ENCODE results near the gene POLR2L.

The POLR2L gene

DNA sequence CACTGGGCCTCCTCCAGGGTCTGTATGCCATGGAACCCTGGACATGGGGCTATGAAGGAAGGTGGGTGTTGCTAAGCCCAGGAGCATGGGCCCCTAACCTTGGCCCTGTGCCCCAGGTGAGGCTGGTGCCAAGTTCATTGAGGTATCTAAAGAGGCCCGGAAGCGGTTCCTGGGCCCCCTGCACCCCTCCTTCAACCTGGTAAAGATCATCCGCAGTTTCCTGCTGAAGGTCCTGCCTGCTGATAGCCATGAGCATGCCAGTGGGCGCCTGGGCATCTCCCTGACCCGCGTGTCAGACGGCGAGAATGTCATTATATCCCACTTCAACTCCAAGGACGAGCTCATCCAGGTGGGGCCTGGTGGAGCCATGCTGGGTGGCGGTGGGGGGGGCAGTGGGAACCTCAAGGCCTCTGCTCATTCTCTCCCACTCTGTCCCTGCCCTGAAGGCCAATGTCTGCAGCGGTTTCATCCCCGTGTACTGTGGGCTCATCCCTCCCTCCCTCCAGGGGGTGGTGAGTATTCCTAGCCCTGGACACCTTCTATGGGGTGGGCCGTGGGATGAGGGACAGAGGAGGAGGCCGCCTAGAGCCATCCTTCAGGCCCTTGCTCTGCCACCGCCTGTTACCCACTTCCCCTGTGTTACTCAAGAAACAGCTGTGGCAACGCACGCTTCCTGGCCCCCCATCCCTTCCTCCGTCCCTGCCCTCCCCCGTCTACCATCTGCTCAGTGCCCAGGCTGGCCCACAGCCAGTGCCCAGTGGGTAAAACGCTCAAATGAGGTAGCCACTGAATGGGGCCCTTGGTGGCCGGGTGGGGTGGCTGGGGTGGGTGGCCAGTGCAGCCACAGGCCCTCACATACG, 20.6 kb downstream of the POLR2L start:
- no peak overlapping the region for H3K4me3 ChIP-seq (ENCODE audit: low read depth, low read length)
- H3K9me3 ChIP-seq (ENCODE audit: control insufficient read depth, insufficient read depth, low read depth, low read length) = no peaks in the 10 kb centered on the region
- H3K27ac ChIP-seq (ENCODE audit: low read depth, low read length) = no peak overlapping the region
- H3K36me3 ChIP-seq (ENCODE audit: control insufficient read depth, insufficient read depth, low read length) = peaks cover 16% of the 10 kb centered on the region; the same call in 1 of the 2 replicates
- peaks cover 10% of the 10 kb centered on the region for H3K4me1 ChIP-seq (ENCODE audit: control insufficient read depth, insufficient read depth, low read length)
- no peak overlapping the region for H3K9ac ChIP-seq (ENCODE audit: low read length)
- peaks cover 17% of the 10 kb centered on the region; the same call in 1 of the 2 replicates for H3K27me3 ChIP-seq (ENCODE audit: control insufficient read depth, insufficient read depth, low read length)

DNA sequence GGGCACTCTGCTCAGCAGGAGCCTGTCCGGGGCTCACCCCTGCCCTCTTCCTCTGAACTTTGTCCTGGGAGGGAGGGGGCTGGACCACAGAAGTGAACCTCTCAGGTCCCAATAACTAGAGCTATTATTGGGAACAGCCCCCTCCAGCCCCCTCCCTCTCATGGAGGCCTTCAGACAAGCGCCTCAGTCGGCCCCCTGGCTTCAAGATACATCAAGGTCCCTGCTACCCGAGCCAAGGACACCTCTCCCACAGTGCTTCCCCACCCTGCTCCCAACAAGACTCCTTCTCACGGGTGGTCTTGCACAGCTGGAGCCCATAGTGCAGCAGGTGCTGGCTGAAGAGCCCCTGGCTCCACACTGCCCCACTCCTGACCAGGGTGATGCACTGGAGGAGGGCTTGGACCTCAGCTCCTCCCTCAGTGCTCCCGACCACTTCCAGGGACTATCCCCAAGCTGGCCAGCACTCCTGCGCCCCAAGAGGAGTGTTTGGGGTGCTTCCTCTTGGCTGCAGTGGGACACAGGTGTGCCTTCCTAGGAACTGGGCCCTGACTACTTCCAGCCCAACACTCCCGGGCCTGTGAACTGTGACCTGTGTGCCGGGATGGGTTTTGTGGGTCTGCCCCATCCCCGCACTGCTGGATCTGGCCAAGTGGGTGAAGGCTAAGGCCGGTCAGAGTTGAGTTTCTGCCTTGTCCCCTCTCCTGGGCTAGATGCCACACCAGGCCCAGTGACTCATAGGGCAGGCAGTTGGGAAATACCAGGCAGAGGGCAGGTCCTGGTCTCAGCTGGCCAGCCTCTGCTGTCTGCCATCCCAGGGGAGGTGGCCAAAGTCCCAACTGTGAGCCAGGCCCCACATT, 21.4 kb downstream of the POLR2L start:
- H3K36me3 ChIP-seq (ENCODE audit: control insufficient read depth, insufficient read depth, low read length) = peaks cover 16% of the 10 kb centered on the region; the same call in 1 of the 2 replicates
- H3K9me3 ChIP-seq (ENCODE audit: control insufficient read depth, insufficient read depth, low read depth, low read length) = no peaks in the 10 kb centered on the region
- no peak overlapping the region for H3K9ac ChIP-seq (ENCODE audit: low read length)
- H3K27me3 ChIP-seq (ENCODE audit: control insufficient read depth, insufficient read depth, low read length) = peaks cover 9% of the 10 kb centered on the region; the same call in 1 of the 2 replicates
- no peak overlapping the region for H3K27ac ChIP-seq (ENCODE audit: low read depth, low read length)
- peaks cover 10% of the 10 kb centered on the region for H3K4me1 ChIP-seq (ENCODE audit: control insufficient read depth, insufficient read depth, low read length)
- peak overlapping the region; percentile 86 for H3K4me3 ChIP-seq (ENCODE audit: low read depth, low read length)

DNA sequence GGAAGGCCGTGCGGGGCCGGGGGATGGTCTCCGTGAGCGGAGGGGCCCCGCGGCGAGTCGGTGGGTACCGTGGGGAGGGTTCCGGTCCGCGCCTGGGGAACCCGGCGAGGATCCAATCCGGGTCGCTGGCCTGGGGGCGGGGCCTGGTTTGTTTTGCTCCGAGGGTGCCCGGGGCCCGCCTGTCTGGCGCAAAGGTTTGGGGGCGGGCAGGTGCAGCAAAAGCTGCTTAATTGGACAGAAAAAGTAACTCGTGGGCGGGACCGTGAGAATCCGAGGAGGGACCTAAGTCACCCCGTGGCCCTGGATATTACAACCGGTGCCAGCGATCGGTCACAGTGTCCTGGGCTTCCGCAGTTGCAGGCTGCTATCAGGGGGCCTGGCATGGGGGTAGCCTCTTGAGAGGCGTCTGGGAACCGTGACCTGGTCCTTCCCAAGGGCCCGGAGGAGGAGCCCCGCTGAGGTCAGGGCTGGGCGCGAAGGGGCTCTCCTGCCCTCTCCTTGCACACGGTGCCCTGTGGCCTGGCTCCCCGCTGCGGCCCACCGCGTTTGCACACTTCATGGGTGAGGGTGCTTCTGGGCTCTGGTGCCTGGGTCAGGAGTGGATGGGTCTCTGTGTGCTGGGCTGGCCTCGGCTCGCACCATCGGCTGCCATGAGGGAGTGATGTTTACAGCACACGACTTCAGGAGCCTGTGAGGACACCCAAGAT, 22.2 kb downstream of the POLR2L start:
- Histone ChIP-seq H3K27me3 (ENCODE audit: control insufficient read depth, insufficient read depth, low read length) (peaks cover under 1% of the 10 kb centered on the region; the same call in 1 of the 2 replicates), H3K4me1 (ENCODE audit: control insufficient read depth, insufficient read depth, low read length) (peaks cover 10% of the 10 kb centered on the region), H3K9ac (ENCODE audit: low read length) (peak overlapping the region; percentile 34), H3K27ac (ENCODE audit: low read depth, low read length) (no peak overlapping the region), H3K36me3 (ENCODE audit: control insufficient read depth, insufficient read depth, low read length) (peaks cover 16% of the 10 kb centered on the region; the same call in 1 of the 2 replicates), H3K9me3 (ENCODE audit: control insufficient read depth, insufficient read depth, low read depth, low read length) (no peaks in the 10 kb centered on the region), H3K4me3 (ENCODE audit: low read depth, low read length) (peak overlapping the region; percentile 86)

DNA sequence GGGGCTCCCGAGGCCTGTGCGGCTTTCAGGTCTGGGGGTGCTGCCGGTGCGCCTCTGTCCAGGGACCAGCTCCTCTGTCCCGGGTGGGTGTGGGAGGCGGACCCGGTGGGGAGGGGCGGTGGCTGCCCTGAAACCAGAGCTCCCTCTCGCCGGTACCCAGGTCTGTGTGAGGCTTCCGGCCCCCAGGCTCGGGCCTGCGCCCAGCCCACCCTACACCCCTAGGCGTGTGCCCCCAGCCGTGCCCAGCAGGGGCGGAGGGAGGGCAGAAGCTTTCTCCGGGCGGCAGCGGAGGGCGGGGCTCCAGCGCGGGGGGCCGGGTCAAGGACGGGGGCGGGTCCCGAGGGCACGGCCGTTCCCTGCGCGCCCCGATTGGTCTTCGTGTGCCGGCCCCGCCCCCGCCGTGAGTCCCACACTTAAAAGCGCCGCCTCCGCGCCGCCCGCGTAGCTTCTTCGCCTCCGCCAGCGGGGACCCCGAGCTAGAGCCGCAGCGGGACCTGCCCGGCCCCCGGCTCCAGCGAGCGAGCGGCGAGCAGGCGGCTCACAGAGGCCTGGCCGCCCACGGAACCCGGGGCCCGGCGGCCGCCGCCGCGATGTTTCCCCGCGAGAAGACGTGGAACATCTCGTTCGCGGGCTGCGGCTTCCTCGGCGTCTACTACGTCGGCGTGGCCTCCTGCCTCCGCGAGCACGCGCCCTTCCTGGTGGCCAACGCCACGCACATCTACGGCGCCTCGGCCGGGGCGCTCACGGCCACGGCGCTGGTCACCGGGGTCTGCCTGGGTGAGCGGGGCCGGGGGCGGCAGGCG, 23.0 kb downstream of the POLR2L start:
- Histone ChIP-seq H3K4me1 (ENCODE audit: control insufficient read depth, insufficient read depth, low read length) (peaks cover 10% of the 10 kb centered on the region), H3K27ac (ENCODE audit: low read depth, low read length) (no peak overlapping the region), H3K4me3 (ENCODE audit: low read depth, low read length) (peak overlapping the region; percentile 86), H3K9ac (ENCODE audit: low read length) (peak overlapping the region; percentile 84), H3K9me3 (ENCODE audit: control insufficient read depth, insufficient read depth, low read depth, low read length) (no peaks in the 10 kb centered on the region), H3K27me3 (ENCODE audit: control insufficient read depth, insufficient read depth, low read length) (no peaks in the 10 kb centered on the region; the same call in 1 of the 2 replicates), H3K36me3 (ENCODE audit: control insufficient read depth, insufficient read depth, low read length) (peaks cover 14% of the 10 kb centered on the region; the same call in 1 of the 2 replicates)

DNA sequence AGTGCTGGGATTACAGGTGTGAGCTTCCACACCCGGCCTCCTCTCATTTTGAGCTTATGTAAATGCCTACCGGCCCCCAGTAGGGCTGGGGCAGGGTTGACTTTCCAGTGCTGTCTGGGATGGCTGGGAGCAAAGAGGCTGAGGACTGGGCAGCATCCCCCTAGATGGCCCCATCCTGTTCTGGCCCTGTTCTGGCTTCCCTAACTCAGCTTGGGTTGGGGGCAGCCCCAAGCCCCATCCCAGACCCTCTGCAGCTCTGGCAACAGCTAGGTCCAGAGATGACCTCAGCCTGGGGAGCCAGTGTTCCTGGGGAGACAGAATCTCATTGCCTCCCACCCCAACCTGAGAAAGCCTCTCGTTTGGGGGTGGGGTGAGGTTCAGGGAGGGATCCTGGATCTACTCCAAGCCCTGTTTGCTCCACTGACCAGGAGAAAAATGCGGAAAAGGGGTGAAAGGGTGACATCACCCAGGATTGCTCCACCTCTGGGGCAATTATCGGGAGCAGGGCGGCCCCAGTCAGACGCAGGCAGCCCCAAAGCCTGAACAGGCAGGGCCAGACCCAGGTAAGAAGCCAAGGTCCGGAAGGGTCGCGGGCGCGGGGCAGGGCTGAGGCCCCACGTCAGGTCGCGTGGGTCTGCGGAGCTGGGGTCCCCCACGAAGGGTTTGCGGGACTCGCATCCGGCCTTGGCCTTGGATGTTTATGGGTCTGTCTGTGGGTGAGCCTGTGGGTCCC, 23.8 kb downstream of the POLR2L start, which contains the start of gene PNPLA2:
PNPLA2 (plus strand) TSS at position 519 of the 733 bp plus-strand sequence. CDS start 805 bp downstream, outside the sequence.
- Histone ChIP-seq H3K9me3 (ENCODE audit: control insufficient read depth, insufficient read depth, low read depth, low read length) (no peaks in the 10 kb centered on the region), H3K4me1 (ENCODE audit: control insufficient read depth, insufficient read depth, low read length) (peaks cover 10% of the 10 kb centered on the region), H3K9ac (ENCODE audit: low read length) (peak within 1 kb of the TSS; percentile 84), H3K27me3 (ENCODE audit: control insufficient read depth, insufficient read depth, low read length) (no peaks in the 10 kb centered on the region; the same call in 1 of the 2 replicates), H3K36me3 (ENCODE audit: control insufficient read depth, insufficient read depth, low read length) (peaks cover 13% of the 10 kb centered on the region), H3K4me3 (ENCODE audit: low read depth, low read length) (peak within 1 kb of the TSS; percentile 86), H3K27ac (ENCODE audit: low read depth, low read length) (no peak within 1 kb of the TSS)

DNA sequence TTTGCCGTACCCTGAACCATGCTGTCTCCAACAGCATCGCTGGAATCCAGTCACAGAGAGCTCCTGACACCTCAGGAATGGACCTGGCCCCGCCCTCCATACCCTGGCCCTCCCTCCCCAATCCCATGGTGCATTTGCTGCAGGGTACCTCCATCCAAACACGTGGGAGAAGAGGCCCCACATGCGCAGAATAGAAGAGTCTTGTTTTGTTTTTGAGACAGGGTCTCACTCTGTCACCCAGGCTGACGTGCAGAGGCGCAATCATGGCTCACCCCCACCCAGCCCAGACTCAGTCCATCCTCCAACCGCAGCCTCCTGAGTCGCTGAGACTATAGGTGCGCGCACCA, 25.9 kb downstream of the POLR2L start:
- Histone ChIP-seq H3K4me1 (ENCODE audit: control insufficient read depth, insufficient read depth, low read length) (peaks cover 12% of the 10 kb centered on the region), H3K36me3 (ENCODE audit: control insufficient read depth, insufficient read depth, low read length) (peaks cover 26% of the 10 kb centered on the region), H3K27me3 (ENCODE audit: control insufficient read depth, insufficient read depth, low read length) (no peaks in the 10 kb centered on the region), H3K9ac (ENCODE audit: low read length) (no peak overlapping the region), H3K4me3 (ENCODE audit: low read depth, low read length) (no peak overlapping the region), H3K9me3 (ENCODE audit: control insufficient read depth, insufficient read depth, low read depth, low read length) (no peaks in the 10 kb centered on the region), H3K27ac (ENCODE audit: low read depth, low read length) (no peak overlapping the region)

DNA sequence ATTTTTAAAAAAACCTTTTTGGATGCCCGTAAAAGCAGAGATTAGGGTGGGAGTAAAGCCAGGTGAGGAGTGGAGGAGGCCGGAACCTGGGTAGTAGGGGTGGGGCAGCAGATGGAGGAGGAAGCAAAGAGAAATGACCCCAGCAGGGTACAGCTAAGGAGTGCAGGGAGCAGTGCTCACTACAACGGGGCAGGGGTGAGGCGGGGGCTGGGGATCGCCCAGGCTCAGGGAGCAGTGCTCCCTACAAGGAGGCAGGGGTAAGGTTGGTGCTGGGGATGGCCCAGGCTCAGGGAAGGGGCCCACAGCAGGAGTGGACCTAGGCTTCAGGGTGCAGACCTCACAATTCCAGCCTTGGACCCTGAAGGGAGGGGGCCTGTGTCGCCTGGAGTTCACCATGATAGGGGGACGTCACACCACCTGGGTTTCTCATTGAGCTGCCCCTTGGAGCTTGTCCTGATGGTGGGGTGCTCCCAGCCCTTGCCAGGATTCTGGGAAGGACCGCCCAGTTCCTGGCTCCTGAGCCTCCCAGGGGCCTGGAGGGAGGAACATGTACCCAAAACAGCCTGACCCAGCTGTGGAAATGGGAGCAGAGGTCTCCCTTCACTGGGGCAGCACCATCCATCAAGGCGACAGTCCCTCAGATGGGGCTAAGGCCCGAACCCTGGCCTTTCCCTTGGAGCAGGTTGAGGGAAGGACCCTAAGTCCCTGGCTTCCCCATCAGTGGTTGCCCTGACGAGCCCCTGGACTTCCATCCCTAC, 26.5 kb downstream of the POLR2L start:
- H3K36me3 ChIP-seq (ENCODE audit: control insufficient read depth, insufficient read depth, low read length) = peaks cover 32% of the 10 kb centered on the region
- no peaks in the 10 kb centered on the region for H3K27me3 ChIP-seq (ENCODE audit: control insufficient read depth, insufficient read depth, low read length)
- H3K27ac ChIP-seq (ENCODE audit: low read depth, low read length) = no peak overlapping the region
- no peak overlapping the region for H3K4me3 ChIP-seq (ENCODE audit: low read depth, low read length)
- no peak overlapping the region for H3K9ac ChIP-seq (ENCODE audit: low read length)
- H3K9me3 ChIP-seq (ENCODE audit: control insufficient read depth, insufficient read depth, low read depth, low read length) = no peaks in the 10 kb centered on the region
- H3K4me1 ChIP-seq (ENCODE audit: control insufficient read depth, insufficient read depth, low read length) = peaks cover 17% of the 10 kb centered on the region

DNA sequence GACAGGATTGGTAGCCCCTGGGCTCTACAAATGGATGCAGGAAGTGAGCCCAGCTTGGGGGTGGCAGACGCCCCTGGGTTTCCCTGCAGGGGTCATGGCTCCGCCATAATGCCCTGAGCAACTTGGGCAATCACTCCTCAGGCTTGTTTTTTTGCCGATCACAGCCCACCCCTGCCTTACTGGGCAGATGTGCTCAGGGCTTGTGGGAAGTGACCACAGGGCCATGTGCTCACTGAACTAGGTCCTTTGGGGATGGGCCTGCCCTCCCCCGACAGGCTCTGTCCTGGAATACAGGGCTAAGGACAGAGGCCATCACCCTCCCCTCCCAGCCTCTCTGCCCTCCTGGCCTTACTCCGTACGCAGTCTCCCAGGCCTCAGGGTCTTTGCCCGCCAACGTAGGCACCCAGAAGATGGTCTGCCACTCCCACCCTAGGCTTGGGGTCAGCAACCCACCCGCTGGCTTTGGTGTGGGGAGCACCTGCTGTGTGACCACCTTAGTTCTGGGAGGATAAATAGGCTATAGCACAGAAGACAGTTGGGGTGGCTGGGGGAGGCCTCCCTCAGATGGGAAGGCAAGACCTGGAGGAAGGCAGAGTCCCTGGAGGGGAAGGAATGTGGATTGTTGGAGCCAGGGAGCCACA, 28.8 kb downstream of the POLR2L start:
- H3K27ac ChIP-seq (ENCODE audit: low read depth, low read length) = no peak overlapping the region
- peaks cover 13% of the 10 kb centered on the region for H3K4me1 ChIP-seq (ENCODE audit: control insufficient read depth, insufficient read depth, low read length)
- no peaks in the 10 kb centered on the region for H3K9me3 ChIP-seq (ENCODE audit: control insufficient read depth, insufficient read depth, low read depth, low read length)
- no peak overlapping the region for H3K4me3 ChIP-seq (ENCODE audit: low read depth, low read length)
- peaks cover 33% of the 10 kb centered on the region for H3K36me3 ChIP-seq (ENCODE audit: control insufficient read depth, insufficient read depth, low read length)
- no peaks in the 10 kb centered on the region for H3K27me3 ChIP-seq (ENCODE audit: control insufficient read depth, insufficient read depth, low read length)
- peak overlapping the region; percentile 17 for H3K9ac ChIP-seq (ENCODE audit: low read length)

DNA sequence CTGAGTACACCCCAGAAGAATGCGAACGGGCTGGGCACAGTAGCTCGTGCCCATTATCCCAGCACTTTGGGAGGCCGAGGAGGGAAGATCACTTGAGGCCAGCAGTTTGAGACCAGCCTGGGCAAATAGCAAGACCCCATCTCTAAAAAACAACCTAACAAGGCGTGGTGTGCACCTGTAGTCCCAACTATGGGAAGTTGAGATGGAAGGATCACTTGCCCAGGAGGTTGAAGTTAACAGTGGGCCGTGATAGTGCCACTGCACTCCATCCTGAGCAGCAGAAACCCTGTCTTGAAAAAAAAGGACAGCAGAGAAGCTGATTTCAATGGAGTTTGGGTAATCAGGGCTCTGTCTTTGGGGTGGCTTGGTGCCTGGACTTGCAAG, 29.3 kb downstream of the POLR2L start:
- Histone ChIP-seq H3K9ac (ENCODE audit: low read length) (peak overlapping the region; percentile 17), H3K27ac (ENCODE audit: low read depth, low read length) (no peak overlapping the region), H3K27me3 (ENCODE audit: control insufficient read depth, insufficient read depth, low read length) (no peaks in the 10 kb centered on the region), H3K4me3 (ENCODE audit: low read depth, low read length) (no peak overlapping the region), H3K4me1 (ENCODE audit: control insufficient read depth, insufficient read depth, low read length) (peaks cover 11% of the 10 kb centered on the region; the same call in 1 of the 2 replicates), H3K36me3 (ENCODE audit: control insufficient read depth, insufficient read depth, low read length) (peaks cover 33% of the 10 kb centered on the region), H3K9me3 (ENCODE audit: control insufficient read depth, insufficient read depth, low read depth, low read length) (no peaks in the 10 kb centered on the region)
